Mucosa of rectum (tissue), 2 donors: ENCODE measurements around the gene TOGARAM2.

ENCODE experiments used
- H3K27ac ChIP-seq, 2 donors: one replicate each; pipeline ENCODE4 v1.7.0; 2013; ENCODE audit warnings: inconsistent platforms in 2 of 2, low read depth in 2 of 2, low read length in 2 of 2
- H3K27me3 ChIP-seq, 2 donors: one replicate each; pipeline ENCODE4 v1.7.0; 2013; ENCODE audit warnings: low read length in 2 of 2; ENCODE audit not compliant: control insufficient read depth in 2 of 2, insufficient read depth in 2 of 2
- H3K36me3 ChIP-seq, 2 donors: one replicate each; pipeline ENCODE4 v1.7.0; 2013; ENCODE audit warnings: low read length in 2 of 2; ENCODE audit not compliant: control insufficient read depth in 2 of 2, insufficient read depth in 2 of 2
- H3K4me1 ChIP-seq, 2 donors: one replicate each; pipeline ENCODE4 v1.7.0; 2013; ENCODE audit warnings: low read length in 2 of 2, mild to moderate bottlenecking in 1 of 2; ENCODE audit not compliant: control insufficient read depth in 2 of 2, insufficient read depth in 2 of 2
- H3K4me3 ChIP-seq, 2 donors: one replicate each; pipeline ENCODE4 v1.7.0; 2013; ENCODE audit warnings: low read length in 2 of 2
- H3K9ac ChIP-seq, 2 donors: one replicate each; pipeline ENCODE4 v1.7.0; 2013; ENCODE audit warnings: low read length in 2 of 2, low read depth in 1 of 2, mild to moderate bottlenecking in 1 of 2
- H3K9me3 ChIP-seq, 2 donors: one replicate each; pipeline ENCODE4 v1.7.0; 2013; ENCODE audit warnings: low read length in 2 of 2; ENCODE audit not compliant: control insufficient read depth in 2 of 2
- donor health status: healthy.
- donor health status: Normal muscosa, but diverticular disease.

The TOGARAM2 gene

DNA sequence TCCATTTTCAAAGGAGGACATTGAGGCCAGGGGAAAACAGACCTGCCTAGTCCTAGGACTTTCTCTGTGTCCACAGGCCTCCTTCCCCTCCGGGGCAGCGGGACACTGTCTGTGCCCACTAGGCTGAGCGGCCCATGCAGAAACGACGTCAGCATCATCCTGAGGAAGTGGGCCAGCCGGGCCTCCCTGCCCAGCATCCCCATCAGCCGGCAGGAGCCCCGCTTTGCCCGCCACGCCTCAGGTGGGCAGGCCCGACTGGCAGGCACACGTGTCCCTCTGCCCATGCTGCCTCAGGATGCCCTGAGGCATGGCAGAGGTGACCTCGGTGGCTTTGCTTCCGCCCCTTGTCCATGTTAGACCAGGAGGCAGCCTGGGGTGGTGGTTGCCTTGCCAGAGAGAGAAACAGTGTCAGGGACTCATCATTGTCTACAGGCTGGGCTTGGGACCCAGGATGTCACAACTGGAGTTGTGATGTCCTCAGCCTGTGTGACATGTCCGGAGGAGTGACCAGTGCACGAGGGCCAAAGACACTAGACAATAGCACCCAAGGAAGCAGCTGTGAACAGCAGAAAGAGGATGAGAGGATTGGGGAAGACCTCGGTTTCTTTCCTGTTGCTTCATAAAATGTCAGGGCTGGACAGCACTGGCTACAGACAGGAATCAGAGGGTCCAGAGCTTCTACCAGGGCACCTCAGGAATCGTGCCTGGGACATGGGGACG, 36.8 kb downstream of the TOGARAM2 start:
- H3K27ac ChIP-seq = no peak overlapping the region
- H3K9me3 ChIP-seq = no peaks in the 10 kb centered on the region

GRCh38 chr2:29021886-29022285, 40.8 kb downstream of the TOGARAM2 start:
- no peak overlapping the region for H3K27ac ChIP-seq
- no peaks in the 10 kb centered on the region for H3K36me3 ChIP-seq
- H3K9me3 ChIP-seq = no peaks in the 10 kb centered on the region
- no peak overlapping the region for H3K4me3 ChIP-seq
- no peak overlapping the region for H3K9ac ChIP-seq
- no peaks in the 10 kb centered on the region for H3K27me3 ChIP-seq
- H3K4me1 ChIP-seq = no peaks in the 10 kb centered on the region

More for the DNA sequence above, 36.8 kb downstream of the TOGARAM2 start:
- Histone ChIP-seq H3K4me1 (peaks cover 2 to 11% of the 10 kb centered on the region in 2 donors), H3K9ac (no peak overlapping the region), H3K4me3 (no peak overlapping the region), H3K36me3 (no peaks in the 10 kb centered on the region), H3K27me3 (no peaks in the 10 kb centered on the region)

- H3K9ac ChIP-seq = no peak overlapping the region
- H3K27me3 ChIP-seq = no peaks in the 10 kb centered on the region
- no peak overlapping the region for H3K4me3 ChIP-seq
- no peaks in the 10 kb centered on the region for H3K36me3 ChIP-seq
- no peak overlapping the region for H3K27ac ChIP-seq
- H3K4me1 ChIP-seq = no peaks in the 10 kb centered on the region
- H3K9me3 ChIP-seq = no peaks in the 10 kb centered on the region
These were observed 41.6 kb downstream of the TOGARAM2 start for GRCh38 chr2:29022679-29023078.

- Histone ChIP-seq H3K9ac (no peak overlapping the region), H3K27me3 (no peaks in the 10 kb centered on the region), H3K36me3 (no peaks in the 10 kb centered on the region), H3K4me3 (no peak overlapping the region), H3K4me1 (no peaks in the 10 kb centered on the region), H3K9me3 (no peaks in the 10 kb centered on the region), H3K27ac (no peak overlapping the region)
These were observed 42.1 kb downstream of the TOGARAM2 start for GRCh38 chr2:29023188-29023587.

DNA sequence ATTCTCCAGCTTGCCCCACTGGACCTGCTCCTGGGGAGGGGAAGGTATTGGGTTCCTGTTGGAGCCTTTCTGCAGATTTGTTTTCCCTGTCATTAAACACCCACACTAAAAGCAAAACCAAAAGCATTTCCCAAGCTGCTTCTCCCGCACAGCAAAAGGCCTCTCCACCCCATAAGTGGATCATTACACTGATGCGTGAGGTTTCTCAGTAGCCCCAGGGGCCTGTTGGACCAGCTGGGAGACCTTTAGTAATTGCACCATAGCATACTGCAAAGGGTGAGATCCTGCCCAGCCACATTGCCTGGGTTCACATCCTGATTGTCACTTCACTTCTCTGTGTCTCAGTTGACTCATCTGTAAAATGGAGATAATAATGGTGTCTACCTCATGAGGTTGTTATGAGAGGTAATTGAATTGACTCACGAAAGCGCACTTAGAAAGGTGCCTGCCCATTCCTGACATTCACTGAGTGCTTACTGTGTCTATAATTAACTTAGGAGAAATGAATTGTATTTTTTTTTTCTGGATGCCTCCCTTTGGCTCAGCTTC, 43.9 kb downstream of the TOGARAM2 start:
- Histone ChIP-seq H3K4me1 (no peaks in the 10 kb centered on the region), H3K9me3 (no peaks in the 10 kb centered on the region), H3K27ac (no peak overlapping the region), H3K4me3 (no peak overlapping the region), H3K36me3 (no peaks in the 10 kb centered on the region), H3K27me3 (no peaks in the 10 kb centered on the region), H3K9ac (no peak overlapping the region)

GRCh38 chr2:29025711-29026110, 44.6 kb downstream of the TOGARAM2 start:
- Histone ChIP-seq H3K36me3 (no peaks in the 10 kb centered on the region), H3K27ac (no peak overlapping the region), H3K9me3 (no peaks in the 10 kb centered on the region), H3K4me3 (no peak overlapping the region), H3K4me1 (no peaks in the 10 kb centered on the region), H3K9ac (no peak overlapping the region), H3K27me3 (no peaks in the 10 kb centered on the region)

DNA sequence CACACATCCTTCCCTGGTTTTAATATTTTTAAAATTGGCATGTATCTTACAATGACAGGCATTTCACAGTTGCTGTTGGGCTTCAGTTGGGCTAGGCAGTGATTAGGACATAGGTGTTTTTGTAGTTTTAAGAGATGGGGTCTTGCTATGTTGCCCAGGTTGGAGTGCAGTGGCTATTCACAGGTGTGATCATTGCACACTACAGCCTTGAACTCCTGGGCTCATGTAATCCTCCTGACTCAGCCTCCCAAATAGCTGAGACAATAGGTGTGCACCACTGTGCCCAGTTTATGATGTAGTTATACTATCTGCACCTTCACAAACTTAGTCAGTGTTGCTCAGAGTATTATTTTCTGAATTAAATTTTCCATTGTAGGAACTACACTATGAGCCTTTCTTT, 49.9 kb downstream of the TOGARAM2 start:
- Histone ChIP-seq H3K36me3 (no peaks in the 10 kb centered on the region), H3K4me3 (no peak overlapping the region), H3K27me3 (no peaks in the 10 kb centered on the region), H3K9ac (no peak overlapping the region), H3K9me3 (no peaks in the 10 kb centered on the region), H3K4me1 (no peaks in the 10 kb centered on the region), H3K27ac (no peak overlapping the region)

DNA sequence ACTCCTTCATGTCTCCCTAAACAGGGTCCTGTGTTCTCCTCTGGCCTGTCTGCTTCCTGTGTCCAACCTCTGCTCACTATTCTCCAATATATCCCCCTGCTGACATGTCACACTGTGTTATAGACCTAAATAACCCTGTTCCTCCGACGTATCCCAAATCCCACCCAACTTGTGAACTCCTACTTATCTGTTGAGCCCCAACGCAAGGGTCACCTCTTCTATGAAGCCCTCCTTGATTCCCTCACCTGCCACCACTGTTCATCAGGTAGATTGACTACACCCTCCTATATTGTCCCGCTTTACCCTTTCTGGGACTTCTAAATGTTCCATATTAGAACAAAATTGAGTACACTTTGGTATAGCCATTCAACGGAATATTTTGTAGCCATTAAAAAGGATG, 51.1 kb downstream of the TOGARAM2 start:
- Histone ChIP-seq H3K4me3 (no peak overlapping the region), H3K4me1 (no peaks in the 10 kb centered on the region), H3K9ac (no peak overlapping the region), H3K9me3 (no peaks in the 10 kb centered on the region), H3K36me3 (no peaks in the 10 kb centered on the region), H3K27me3 (no peaks in the 10 kb centered on the region), H3K27ac (no peak overlapping the region)

- Histone ChIP-seq H3K4me3 (no peak overlapping the region), H3K4me1 (no peaks in the 10 kb centered on the region), H3K9ac (no peak overlapping the region), H3K27me3 (no peaks in the 10 kb centered on the region), H3K36me3 (no peaks in the 10 kb centered on the region), H3K27ac (no peak overlapping the region), H3K9me3 (no peaks in the 10 kb centered on the region)
These were observed 52.1 kb downstream of the TOGARAM2 start for GRCh38 chr2:29033172-29033571.

DNA sequence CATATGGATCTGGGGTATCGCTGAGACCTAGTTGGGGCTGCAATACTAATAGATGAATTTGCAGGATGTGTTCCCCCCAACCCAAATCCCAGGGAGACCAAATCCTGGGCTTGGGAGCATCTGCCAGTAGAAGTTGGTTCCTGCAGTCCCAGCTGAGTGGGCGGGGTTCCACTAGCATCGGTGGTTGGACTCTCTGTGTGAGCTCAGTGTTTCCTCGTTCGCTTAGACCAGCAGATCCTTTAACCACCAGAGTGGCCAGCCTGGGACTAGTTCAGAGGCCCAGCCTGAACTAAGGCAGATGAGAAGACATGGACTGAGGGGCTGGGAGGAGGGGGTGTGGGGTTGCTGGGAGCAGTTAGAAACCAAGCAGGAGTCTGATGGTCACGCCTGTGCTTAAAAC, 52.6 kb downstream of the TOGARAM2 start:
- Histone ChIP-seq H3K27me3 (no peaks in the 10 kb centered on the region), H3K4me1 (no peaks in the 10 kb centered on the region), H3K4me3 (no peak overlapping the region), H3K9me3 (no peaks in the 10 kb centered on the region), H3K9ac (no peak overlapping the region), H3K27ac (no peak overlapping the region), H3K36me3 (no peaks in the 10 kb centered on the region)
